A673 (cell line): ENCODE results near the gene NPAS2.
A peak's percentile ranks its signal among the peaks of the same experiment; 100 is the strongest.

Source experiments
- CTCF ChIP-seq: fragments of 300-800, 200-600 bp; sonication (generic); conservative IDR thresholded peaks from 2 replicates; pipeline ENCODE4 v1.5.1; 2017; ENCODE audit warnings: low read depth, mild to moderate bottlenecking, antibody characterized with exemption, low read length, moderate library complexity, mixed read lengths
- EZH2 ChIP-seq: fragments of 200-600 bp; sonication (generic); IDR thresholded peaks from 2 replicates; pipeline ENCODE4 v1.6.1; 2017; ENCODE audit warnings: borderline replicate concordance, low read depth, mild to moderate bottlenecking, mixed read lengths, antibody characterized with exemption, low read length; ENCODE audit not compliant: poor library complexity, severe bottlenecking

GRCh38 chr2:100984892-100985307, 165.0 kb downstream of the NPAS2 start:
- TF ChIP-seq CTCF (peak; percentile 88), EZH2 (no peak)
